GM10847 (cell line): Measurements from ENCODE around the gene WDR27.

Experiments
- POLR2A ChIP-seq: IDR thresholded peaks from 2 replicates; pipeline ENCODE4 v1.6.1; 2011; ENCODE audit not compliant: insufficient read length; ENCODE audit errors: extremely low read depth

WDR27 gene

GRCh38 chr6:169677096-169677495 is 24.7 kb downstream of the WDR27 start:
- no peak for TF ChIP-seq POLR2A

DNA sequence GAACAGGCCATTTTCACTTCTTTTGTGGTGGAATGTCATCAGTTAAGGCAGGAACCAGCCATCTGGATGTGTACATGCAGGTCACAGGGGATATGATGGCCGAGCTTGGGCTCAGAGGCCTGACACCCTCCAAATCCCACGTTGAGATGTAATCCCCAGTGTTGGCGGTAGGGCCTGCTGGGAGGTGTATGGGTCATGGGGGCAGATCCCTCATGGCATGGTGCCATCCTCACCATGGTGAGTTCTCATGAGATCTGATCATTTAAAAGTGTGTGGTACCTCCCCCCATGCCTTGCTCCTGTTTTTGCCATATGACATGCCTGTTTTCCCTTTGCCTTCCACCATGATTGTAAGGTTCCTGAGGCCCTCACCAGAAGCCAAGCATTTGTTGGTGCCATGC is 26.8 kb downstream of the WDR27 start:
- TF ChIP-seq POLR2A = no peak

DNA sequence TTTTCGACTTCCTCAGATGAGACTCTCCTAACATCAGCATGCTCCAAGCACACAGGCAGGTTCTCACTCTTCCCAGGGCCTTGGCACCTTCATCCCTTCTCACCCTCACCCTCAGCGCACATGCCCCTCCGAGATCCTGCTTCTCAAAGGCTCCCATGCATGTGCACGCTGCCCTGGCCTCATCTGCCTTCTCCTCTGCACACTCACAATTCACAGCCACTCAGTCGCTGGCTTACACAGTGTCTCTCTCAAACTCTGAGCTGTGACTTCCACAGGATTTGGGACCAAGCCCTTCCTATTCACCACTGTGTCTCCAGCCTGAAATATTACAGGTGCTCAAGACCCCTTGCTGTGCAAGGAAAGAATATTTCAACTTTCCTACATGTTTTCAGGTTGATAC is 30.3 kb downstream of the WDR27 start:
- TF ChIP-seq POLR2A = no peak

DNA sequence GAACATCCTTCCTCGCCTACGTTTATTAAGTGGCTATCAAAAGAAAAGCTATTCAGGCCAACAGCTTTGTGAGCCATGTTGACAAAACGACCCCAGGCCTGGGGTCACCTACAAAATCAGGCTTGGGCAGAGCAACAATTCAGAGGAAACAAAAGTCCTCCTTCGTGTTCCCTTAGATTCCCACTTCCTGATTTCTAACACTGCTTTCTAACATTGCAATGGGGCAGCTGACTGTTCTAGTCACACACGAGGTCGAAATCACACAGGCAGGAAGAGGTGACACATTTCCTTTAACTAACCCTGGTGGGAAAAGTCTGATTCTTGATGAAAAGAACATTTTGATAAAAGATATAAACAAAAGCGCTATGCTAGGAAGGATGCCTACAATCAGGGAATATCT is 31.9 kb downstream of the WDR27 start:
- TF ChIP-seq POLR2A = no peak

- no peak for TF ChIP-seq POLR2A
These were observed 32.7 kb downstream of the WDR27 start for GRCh38 chr6:169669147-169669546.

DNA sequence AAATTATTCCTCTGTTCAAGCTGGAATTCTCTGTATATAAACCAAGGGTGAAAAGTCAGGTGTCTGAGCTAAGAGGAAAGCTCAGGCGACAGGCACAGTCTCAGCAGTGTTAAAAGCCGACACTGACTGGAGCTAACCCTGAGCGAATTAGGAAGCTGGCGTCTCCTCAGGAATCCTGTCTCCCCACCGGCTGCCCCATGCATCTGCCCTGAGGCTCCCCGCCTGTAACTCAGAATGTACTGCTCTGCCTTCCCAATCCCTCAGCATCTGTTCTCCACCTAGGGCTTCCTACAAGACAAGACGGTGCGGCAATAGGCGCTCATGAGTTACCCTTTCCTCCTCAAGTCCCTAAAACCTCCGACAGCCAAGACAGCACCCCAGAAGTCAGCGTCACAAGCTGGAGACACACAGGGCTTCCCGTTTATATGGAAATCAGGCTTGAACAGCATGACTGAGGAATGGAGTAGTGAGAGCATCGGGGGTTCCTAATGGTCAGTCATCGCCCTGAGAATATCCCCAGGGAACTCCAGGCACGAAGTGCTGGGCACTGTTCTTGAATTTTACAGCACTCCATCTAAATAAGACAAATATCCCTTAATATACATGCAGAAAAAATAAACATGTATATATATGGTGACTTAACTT is 33.5 kb downstream of the WDR27 start:
- no peak for TF ChIP-seq POLR2A

DNA sequence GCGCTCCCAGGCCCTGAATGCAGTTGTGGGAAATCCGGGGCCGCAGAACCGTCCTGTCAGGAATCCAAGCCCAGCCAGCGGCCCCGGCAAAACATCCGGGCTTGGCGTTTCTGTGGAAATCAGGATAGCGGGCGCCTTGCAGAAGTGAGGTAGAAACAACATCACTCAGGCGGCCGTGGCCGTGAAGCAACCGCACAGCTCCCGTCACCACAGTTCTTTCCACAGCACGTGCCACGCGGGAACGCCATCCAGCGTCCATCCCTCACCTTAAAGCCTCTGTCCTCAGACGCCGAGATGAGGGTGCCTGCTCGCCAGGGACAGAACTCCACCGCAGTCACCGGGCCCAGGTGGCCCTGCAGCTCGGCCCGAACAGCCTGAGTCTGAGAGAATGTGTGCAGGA is 34.1 kb downstream of the WDR27 start:
- TF ChIP-seq POLR2A = no peak

GRCh38 chr6:169666441-169666840 is 35.4 kb downstream of the WDR27 start:
- no peak for TF ChIP-seq POLR2A

DNA sequence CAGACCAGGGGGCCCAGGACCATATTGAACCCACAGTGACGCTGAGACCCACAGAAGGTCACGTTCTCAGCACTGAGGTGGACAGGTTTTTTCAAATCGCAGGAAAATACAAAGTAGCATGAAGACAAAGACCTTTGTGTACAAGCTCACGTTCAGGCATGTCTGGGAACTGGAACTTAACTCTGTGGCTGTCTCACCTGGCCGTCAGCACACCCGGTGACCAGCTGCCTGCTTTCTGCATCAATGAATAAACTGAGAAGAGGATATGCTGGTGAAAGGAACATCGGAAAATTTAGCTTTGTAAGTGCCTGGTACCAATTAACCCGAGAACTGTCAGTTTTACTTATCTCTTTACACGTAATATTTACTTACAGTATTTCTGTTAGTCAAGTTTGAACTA is 36.5 kb downstream of the WDR27 start:
- no peak for TF ChIP-seq POLR2A

DNA sequence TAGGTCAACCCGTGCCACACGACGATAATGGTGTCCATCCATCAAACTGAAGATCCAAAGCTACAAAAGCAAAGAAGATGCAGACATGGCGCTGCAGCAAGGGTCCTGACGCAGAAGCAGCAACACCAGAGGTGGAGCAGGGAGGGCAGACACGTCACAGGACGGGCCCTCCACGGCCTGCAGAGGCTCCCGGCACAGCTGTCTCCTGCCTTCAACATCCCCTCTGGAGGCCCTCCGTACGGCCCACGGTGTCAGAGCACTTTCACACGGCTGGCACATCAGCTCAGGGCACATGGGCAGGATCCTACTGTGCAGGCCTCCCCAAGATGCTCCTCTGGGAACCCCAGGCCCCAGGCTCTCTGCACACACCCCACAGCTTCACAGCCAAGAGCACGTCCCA is 37.6 kb downstream of the WDR27 start:
- no peak for TF ChIP-seq POLR2A

- TF ChIP-seq POLR2A = no peak
These were observed 38.4 kb downstream of the WDR27 start for GRCh38 chr6:169663468-169663867.

DNA sequence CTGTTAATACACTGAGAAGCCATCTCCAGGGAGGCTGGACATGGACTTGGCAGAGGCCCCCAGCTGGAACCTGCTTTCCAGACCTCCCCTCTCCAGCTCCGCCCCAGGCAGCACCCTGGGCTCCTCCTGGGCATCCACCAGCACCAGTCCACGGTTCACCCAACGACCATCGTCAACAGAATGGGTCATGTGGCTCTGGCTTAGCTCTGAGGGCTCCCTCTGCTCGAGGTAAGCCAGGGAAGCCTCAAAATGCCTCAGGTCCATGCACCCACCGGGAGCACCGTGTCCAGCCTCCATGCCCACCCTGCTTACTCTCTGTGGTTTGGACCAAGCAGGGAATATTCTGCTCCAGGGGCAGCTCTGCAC is 40.5 kb downstream of the WDR27 start:
- TF ChIP-seq POLR2A = no peak

- no peak for TF ChIP-seq POLR2A
These were observed 41.0 kb downstream of the WDR27 start for GRCh38 chr6:169660751-169661390.

DNA sequence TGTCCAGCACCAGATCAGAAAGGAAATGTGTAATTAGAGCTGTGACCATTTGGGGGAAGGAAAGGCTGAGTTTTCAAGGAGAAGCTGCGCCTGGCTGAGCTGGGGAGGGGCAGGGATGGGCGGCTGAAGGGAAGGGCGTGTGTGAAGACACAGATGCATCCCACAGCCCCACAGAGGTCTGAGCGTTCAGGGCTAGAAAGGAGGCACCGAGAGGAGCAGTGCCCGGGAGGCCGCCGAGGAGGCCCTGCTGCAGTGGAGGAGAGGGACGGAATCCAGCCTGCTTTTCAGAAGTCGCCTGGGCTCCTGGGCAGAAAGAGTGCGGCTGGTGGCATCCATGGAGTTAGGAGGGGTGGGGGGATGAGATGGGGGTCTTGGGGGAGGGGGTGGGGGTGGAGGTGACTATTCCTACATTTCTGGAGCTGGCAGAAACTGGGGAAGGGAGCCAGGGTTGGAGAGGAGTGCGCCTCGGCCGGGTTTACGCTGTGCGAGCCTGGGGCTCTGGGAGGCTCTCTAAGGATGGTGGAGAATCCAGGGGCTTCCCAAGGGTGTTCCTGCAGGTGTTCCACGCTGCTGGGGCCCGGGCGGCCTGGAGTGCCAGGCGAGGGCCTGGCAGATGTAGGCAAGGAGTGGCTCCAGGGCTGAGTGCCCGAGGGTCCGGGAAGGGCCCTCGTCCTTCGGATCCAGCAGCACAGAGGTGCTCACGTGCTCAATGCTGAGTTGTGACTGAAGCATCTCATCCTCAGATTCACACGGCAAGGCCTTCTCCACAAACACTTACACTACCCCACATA is 41.8 kb downstream of the WDR27 start:
- TF ChIP-seq POLR2A = no peak

DNA sequence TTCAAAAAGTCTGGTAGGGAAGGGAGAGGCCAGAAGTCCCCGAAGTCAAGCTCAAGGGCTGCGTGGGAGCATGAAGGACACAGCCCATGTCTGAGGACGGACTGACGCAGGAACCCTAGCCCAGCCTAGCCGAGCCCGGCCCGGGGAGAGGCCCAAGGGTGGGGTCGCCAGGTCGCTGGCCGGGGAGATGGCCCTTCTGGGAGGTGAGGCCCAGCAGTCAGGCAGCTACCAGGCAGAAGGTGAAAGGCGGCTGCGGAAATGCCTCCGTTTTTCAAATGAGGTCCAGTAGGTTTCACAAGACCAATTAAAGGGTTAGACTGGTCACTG is 44.6 kb downstream of the WDR27 start:
- TF ChIP-seq POLR2A = no peak

DNA sequence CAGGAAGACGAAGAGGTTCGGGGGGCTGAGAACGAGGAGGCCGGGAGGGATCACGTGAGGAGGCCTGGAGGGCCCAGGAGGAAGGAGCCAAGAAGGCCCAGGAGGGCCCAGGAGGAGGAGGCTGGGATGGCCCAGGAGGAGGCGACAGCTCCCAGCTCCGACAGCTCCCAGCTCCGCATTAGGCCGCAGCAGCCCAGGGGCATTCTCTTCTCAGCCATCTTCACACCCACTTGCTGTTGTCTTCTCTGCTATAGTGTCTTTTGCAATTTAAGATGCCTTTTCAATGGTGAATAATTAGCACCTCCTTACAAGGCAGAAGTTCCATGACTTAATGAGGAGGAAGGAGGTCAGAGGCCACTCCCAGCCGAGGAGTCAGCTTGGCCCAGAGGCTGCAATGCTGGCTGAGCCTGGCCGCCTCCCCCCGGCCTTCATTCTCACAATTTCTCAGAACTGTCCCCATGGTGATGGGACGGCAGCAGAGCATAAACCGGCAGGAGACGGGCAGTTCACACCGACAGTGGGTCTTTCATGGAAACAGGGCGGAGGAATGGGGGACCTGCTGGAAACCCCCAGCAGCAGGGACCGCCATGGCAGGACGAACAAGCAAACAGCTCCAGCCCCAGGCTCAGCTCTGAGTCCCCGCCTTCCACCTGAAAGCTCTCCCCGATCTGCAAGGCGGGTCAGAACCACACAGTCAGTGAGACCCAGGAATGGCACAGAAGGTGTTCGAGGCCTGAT is 45.1 kb downstream of the WDR27 start:
- no peak for TF ChIP-seq POLR2A
